HUES48 (cell line): Measurements from ENCODE around the gene C17orf50.

Experiments
- H3K27ac ChIP-seq: one replicate; pipeline ENCODE4 v1.7.0; 2013; ENCODE audit warnings: low read depth, low read length, inconsistent platforms
- H3K27me3 ChIP-seq: 2 replicates; pipeline ENCODE4 v1.6.1; 2013; ENCODE audit warnings: mild to moderate bottlenecking, low read length; ENCODE audit not compliant: control insufficient read depth, insufficient read depth
- H3K36me3 ChIP-seq: 2 replicates; pipeline ENCODE4 v1.6.1; 2013; ENCODE audit warnings: low read length; ENCODE audit not compliant: control insufficient read depth, insufficient read depth
- H3K4me1 ChIP-seq: 2 replicates; pipeline ENCODE4 v1.6.1; 2013; ENCODE audit warnings: mild to moderate bottlenecking, low read length; ENCODE audit not compliant: control insufficient read depth, insufficient read depth
- H3K4me3 ChIP-seq: 2 replicates; pipeline ENCODE4 v1.5.1; 2013; ENCODE audit warnings: mild to moderate bottlenecking, low read depth, low read length
- H3K9ac ChIP-seq: 2 replicates; pipeline ENCODE4 v1.6.1; 2013; ENCODE audit warnings: mild to moderate bottlenecking, low read depth, low read length, moderate library complexity
- H3K9me3 ChIP-seq: 2 replicates; pipeline ENCODE4 v1.6.1; 2013; ENCODE audit warnings: low read length; ENCODE audit not compliant: control insufficient read depth, insufficient read depth

C17orf50 gene

DNA sequence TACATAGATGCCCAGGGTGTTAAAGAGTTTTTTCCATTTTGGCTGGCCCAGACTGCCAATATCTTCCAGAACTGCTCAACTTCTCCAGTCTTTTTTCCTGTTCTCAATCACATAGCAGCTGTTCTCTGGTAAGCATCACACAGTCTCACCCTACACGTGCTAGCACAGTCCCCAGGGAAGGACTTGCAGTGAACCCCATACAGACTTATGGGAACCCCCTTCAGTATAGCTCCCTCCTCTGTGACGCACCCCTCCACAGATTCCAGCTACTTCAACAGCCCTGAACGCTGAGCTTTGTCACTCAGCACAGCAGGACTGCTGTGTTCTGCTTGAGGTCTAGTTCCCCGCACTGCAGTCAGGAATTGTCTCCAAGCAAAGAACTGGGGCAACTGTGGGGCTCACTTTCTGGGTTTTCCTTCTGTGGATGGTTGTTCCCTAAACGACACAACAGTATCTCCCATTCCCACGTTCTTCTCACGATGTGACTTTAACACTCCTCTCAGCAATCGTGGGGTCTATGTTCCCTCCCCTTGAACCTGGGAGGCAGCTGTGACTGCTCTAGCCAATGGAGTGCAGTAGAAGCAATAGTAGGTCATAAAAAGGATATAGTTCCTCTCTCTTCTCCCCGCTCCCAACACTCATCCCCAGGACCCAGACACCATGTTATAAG is 31.1 kb downstream of the C17orf50 start:
- Histone ChIP-seq H3K4me3 (no peak overlapping the region), H3K36me3 (no peaks in the 10 kb centered on the region), H3K27me3 (peaks cover 56% of the 10 kb centered on the region), H3K9me3 (no peaks in the 10 kb centered on the region), H3K4me1 (no peaks in the 10 kb centered on the region), H3K9ac (no peak overlapping the region), H3K27ac (no peak overlapping the region)

DNA sequence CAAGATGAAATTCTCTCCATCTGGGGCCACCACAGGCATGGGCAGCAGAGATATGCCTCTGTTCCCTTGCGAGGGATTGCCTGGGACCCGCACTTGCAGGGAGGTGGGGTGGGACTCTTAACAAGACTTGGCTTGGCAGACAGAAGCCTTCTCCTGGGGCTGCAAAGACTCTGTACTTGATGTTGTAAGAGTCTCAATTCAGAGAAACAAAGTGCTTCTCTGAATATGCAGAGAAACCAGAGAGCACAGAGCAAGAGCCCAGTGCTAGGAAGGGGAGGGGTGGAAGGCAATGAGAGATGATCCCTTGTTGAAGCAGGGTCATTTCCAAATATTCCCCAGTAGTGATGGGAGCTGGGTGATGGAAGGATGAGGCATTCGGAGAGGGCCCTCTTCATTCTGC is 32.6 kb downstream of the C17orf50 start:
- no peak overlapping the region for H3K27ac ChIP-seq
- H3K9ac ChIP-seq: no peak overlapping the region
- no peaks in the 10 kb centered on the region for H3K36me3 ChIP-seq
- no peaks in the 10 kb centered on the region for H3K9me3 ChIP-seq
- H3K4me3 ChIP-seq: no peak overlapping the region
- no peaks in the 10 kb centered on the region for H3K4me1 ChIP-seq
- peaks cover 71% of the 10 kb centered on the region for H3K27me3 ChIP-seq

DNA sequence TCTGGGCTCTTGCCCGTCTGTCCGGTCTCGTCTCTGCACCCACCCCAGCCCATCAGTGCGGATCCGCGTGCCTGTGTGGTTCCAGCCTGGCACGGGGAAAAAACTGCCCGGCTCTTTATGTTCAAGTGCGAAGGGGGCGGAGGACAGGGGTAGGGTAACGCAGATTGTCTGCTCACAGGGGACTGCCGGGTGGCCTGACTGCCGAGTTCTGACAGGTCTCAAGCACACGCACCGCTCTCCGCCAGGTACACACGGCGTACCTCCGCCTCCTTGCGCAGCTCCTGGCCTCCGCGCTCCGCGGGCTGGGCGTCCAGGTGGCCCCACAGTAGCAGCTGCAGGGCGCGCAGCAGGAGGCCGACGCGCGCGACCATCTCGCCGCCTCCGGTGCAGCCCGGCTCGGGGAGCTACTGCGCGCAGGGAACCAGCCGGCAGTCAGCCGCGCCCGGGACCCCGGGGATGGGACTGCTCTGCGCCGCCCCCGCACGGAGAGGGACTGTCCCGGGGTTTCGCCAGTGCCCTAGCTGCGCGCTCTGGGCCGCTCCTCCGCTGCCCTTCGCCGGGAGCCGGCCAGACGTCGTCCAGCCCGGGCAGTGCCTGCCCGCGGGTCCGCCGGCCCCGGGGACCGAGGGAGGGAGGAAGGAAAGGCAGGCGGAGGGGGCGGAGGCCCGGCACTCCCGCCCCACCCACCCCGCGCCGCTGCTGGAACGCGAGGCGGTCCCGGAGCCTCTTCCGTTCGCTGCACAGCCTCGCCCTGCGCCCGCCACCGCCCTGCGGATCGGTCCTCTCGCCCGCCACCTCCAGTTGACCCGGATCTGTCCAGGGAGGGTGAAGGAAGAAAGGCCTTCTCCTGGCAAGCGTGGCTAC is 34.6 kb downstream of the C17orf50 start, which contains the start of gene MMP28:
Gene MMP28 (minus strand): TSS at position 635 of the 864 bp plus-strand sequence. CDS start 264 bp downstream, at position 371.
- no peaks in the 10 kb centered on the region for H3K4me1 ChIP-seq
- peaks cover 80% of the 10 kb centered on the region for H3K27me3 ChIP-seq
- H3K9me3 ChIP-seq: no peaks in the 10 kb centered on the region
- no peak within 1 kb of the TSS for H3K9ac ChIP-seq
- H3K4me3 ChIP-seq: peak within 1 kb of the TSS; percentile 64
- no peaks in the 10 kb centered on the region for H3K36me3 ChIP-seq
- H3K27ac ChIP-seq: no peak within 1 kb of the TSS

DNA sequence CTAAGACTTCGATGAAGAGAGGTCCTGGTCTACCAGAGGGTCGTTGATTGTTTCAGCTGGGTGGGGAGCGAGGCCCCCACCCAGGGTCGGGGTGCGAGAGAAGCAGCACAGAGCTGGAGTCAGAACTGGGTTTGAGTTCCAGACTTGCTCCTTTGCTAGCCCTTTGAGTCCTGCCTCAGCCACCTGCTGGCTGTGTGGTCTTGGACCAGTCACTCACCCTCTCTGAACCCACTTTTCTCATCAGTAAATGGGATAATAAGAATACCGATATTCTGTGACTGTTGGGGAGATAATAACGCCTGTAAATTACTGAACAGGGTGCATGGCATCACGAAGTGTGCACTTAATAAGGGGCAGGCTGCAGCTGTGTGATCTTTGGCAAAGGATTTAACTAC is 35.2 kb downstream of the C17orf50 start:
- peaks cover 80% of the 10 kb centered on the region for H3K27me3 ChIP-seq
- H3K9me3 ChIP-seq: no peaks in the 10 kb centered on the region
- no peak overlapping the region for H3K9ac ChIP-seq
- H3K36me3 ChIP-seq: no peaks in the 10 kb centered on the region
- no peaks in the 10 kb centered on the region for H3K4me1 ChIP-seq
- peak overlapping the region; percentile 64 for H3K4me3 ChIP-seq
- no peak overlapping the region for H3K27ac ChIP-seq

DNA sequence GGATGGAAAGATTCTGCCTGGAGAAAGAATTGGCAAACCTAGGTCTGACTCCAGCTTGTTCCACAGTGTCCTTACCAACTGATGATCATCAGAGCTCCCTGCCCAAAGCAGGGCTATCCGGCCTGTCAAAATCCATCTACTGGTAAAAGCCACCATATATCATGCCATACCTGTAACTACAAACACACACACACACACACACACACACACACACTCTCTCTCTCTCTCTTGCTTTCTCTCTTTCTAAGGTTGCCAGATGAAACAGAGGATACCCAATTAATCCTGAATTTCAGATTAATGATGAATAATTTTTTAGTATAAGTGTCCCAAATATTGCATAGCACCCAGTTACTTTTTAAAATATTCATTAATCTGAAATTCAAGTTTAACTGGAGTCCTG is 36.3 kb downstream of the C17orf50 start:
- H3K36me3 ChIP-seq: no peaks in the 10 kb centered on the region
- H3K4me3 ChIP-seq: no peak overlapping the region
- H3K27ac ChIP-seq: no peak overlapping the region
- peaks cover 73% of the 10 kb centered on the region for H3K27me3 ChIP-seq
- H3K9me3 ChIP-seq: no peaks in the 10 kb centered on the region
- no peaks in the 10 kb centered on the region for H3K4me1 ChIP-seq
- no peak overlapping the region for H3K9ac ChIP-seq

DNA sequence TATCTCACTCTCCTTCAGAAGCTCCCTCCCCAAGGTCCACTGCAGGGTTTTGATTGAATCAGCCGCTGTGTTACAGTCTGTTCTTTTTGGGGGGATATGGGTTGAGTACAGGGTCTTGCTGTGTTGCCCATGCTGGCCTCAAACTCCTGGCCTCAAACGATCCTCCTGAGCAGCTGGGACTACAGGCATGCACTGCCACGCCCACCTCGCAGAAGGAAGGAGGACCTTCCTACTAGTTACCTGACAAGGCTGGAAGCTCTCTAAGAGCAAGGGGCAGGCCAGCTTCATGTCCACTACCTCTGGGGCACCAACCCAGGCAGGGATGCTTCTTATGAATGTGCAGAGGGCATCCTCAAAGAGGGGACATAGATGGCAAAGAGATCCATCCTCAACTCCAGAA is 36.7 kb downstream of the C17orf50 start:
- Histone ChIP-seq H3K36me3 (no peaks in the 10 kb centered on the region), H3K4me3 (no peak overlapping the region), H3K9ac (no peak overlapping the region), H3K9me3 (no peaks in the 10 kb centered on the region), H3K27ac (no peak overlapping the region), H3K4me1 (no peaks in the 10 kb centered on the region), H3K27me3 (peaks cover 68% of the 10 kb centered on the region)

DNA sequence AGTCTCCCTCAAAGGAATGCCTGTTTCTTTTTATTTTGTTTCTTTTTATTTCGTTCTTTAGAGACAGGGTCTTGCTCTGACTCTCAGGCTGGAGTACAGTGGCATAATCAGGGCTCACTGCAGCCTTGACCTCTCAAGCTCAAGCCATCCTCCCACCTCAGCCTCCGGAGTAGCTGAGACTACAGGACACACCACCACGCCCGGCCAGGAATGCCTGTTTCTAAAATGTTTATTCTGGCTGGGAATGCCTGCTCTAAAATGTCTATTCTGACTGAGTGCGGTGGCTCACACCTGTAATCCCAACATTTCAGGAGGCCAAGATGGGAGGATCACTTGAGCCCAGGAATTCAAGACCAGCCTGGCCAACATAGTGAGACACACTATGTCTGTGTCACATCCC is 37.2 kb downstream of the C17orf50 start:
- Histone ChIP-seq H3K27me3 (peaks cover 63% of the 10 kb centered on the region), H3K27ac (no peak overlapping the region), H3K4me1 (no peaks in the 10 kb centered on the region)

DNA sequence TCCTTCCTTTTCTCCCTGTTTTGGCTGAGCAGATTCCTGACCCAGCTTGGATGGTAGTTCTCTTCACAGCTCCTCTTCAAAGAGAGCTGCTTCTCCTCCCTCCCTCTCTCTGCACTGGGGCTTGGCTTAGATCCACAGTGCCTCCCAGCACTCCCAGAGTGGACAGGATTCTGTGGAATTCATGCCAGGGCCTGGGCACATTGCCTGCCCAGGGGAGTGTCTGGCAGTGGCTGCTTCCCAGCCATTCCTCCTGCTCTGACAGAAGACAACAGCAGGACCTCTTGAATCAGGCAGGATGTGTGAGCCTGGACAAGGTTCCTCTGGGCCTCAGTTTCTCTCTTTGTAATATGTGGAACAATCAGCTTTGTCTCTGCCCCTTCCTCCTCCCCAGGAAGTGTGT is 39.3 kb downstream of the C17orf50 start:
- Histone ChIP-seq H3K36me3 (no peaks in the 10 kb centered on the region), H3K4me3 (no peak overlapping the region), H3K27me3 (peaks cover 43% of the 10 kb centered on the region), H3K9me3 (no peaks in the 10 kb centered on the region), H3K9ac (no peak overlapping the region), H3K4me1 (peaks cover 1% of the 10 kb centered on the region; the same call in 1 of the 2 replicates), H3K27ac (no peak overlapping the region)

More for the DNA sequence above, 37.2 kb downstream of the C17orf50 start:
- Histone ChIP-seq H3K9ac (no peak overlapping the region), H3K36me3 (no peaks in the 10 kb centered on the region), H3K9me3 (no peaks in the 10 kb centered on the region), H3K4me3 (no peak overlapping the region)

DNA sequence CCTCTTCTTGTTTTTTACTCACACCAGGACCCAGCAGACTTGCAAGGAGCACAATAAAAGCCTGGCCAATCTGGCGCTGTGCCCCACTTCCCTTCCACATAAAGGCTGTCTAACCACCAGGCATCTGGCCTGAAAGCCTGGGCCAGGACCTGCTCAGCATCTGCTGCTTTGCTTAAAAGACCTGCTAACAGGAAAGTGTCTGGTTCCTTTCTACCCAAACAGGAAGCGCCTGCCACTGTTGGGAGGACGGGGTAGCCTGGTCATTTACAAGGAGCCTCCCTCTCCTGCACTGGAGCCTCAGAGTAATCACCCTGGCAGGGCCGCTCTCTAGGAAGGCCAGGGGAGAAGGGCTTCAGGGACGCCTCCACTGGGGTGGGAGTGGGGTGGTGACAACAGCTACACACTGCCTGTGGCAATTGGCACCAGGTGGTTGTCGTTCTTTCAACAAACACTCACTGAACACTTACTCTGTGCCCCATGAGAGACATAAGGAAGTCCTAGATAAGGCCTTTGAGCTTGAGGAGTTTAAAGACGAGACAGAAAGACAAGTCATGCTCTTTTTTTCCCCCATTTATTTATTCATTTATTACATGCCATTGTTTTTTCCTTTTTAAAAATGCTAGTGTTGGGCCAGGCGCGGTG is 41.0 kb downstream of the C17orf50 start:
- Histone ChIP-seq H3K9ac (no peak overlapping the region), H3K9me3 (no peaks in the 10 kb centered on the region), H3K36me3 (no peaks in the 10 kb centered on the region), H3K27me3 (peaks cover 25% of the 10 kb centered on the region), H3K4me1 (peaks cover 2% of the 10 kb centered on the region; the same call in 1 of the 2 replicates), H3K4me3 (no peak overlapping the region), H3K27ac (no peak overlapping the region)

DNA sequence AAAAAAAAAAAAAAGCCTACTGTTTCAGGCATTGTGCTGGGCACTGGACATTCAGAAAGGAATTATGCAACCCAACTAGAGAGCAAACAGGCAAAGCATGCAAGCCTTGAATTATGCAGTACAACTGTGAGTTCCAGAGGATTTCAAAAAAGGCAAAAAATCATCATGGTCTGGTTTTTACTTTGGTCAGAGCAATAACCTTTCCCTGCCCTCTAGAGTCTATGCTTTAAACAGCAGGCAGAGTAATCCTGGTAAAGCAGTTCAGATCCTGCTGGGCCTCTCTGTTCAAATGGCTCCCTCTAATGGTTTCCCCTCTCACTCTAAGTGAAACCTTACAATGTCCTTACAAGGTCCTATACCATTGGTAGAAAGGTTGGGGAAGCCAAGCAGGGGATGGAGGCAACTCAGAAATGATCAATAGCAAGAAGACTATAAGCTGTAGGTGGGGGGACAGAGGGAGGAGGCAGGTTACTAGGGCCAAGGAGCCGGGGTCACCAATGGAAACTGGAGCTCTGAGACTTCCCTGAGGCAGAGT is 44.0 kb downstream of the C17orf50 start:
- Histone ChIP-seq H3K9ac (no peak overlapping the region), H3K27ac (no peak overlapping the region), H3K4me3 (no peak overlapping the region), H3K27me3 (no peaks in the 10 kb centered on the region; the same call in 1 of the 2 replicates), H3K4me1 (peaks cover 15% of the 10 kb centered on the region), H3K9me3 (no peaks in the 10 kb centered on the region), H3K36me3 (no peaks in the 10 kb centered on the region)
